Measurements from ENCODE around the gene NR3C2. TPM values are rescaled to one million over a fixed set of nuclear protein-coding genes. Genes with fewer than 3 reads are reported as not detected.

Gene NR3C2
- total RNA-seq, 1 experiment from 2014 or later = 1.6 TPM

DNA sequence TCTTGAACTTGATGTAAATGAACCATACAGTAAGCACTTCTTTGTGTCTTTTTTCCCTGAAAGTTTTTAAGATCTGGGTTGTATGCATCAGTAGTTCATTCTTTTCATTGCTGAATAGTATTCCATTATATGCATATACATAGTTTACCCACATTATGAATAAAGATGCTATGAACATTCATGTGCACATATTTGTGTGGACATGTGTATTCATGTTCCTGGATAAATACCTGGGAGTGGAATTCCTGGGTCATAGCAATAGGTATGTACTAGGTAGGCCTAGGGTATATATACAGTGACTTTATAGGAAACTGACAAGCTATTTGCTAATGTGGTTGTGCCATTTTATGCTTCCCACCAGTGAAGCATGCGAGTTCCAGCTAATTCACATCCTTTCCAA lies 215.9 kb downstream of the NR3C2 start:
- Histone ChIP-seq H3K27ac (ENCODE audit: low read depth, low read length, poor library complexity, severe bottlenecking) (no peak overlapping the region), H3K9me3 (ENCODE audit: low read depth, low read length, poor library complexity, severe bottlenecking) (no peaks in the 10 kb centered on the region), H3K4me1 (ENCODE audit: insufficient read depth, low read length, poor library complexity, severe bottlenecking) (no peaks in the 10 kb centered on the region), H3K4me3 (ENCODE audit: low read depth, low read length, poor library complexity, severe bottlenecking) (no peak overlapping the region), H3K36me3 (ENCODE audit: insufficient read depth, low read length, poor library complexity, severe bottlenecking) (no peaks in the 10 kb centered on the region), H3K27me3 (replicated peaks; ENCODE audit: insufficient read depth, low read depth, low read length, poor library complexity) (no peaks in the 10 kb centered on the region)
- BruUV-seq (replicated peaks) = no TSS peak
- CTCF ChIA-PET = no interaction called here
- intact Hi-C loops (cut with micrococcal nuclease; ENCODE audit: unreplicated experiment) = no loop called here
- no peak for DNase-seq (ENCODE audit: low spot score)
- TF ChIP-seq, protein P1, sequence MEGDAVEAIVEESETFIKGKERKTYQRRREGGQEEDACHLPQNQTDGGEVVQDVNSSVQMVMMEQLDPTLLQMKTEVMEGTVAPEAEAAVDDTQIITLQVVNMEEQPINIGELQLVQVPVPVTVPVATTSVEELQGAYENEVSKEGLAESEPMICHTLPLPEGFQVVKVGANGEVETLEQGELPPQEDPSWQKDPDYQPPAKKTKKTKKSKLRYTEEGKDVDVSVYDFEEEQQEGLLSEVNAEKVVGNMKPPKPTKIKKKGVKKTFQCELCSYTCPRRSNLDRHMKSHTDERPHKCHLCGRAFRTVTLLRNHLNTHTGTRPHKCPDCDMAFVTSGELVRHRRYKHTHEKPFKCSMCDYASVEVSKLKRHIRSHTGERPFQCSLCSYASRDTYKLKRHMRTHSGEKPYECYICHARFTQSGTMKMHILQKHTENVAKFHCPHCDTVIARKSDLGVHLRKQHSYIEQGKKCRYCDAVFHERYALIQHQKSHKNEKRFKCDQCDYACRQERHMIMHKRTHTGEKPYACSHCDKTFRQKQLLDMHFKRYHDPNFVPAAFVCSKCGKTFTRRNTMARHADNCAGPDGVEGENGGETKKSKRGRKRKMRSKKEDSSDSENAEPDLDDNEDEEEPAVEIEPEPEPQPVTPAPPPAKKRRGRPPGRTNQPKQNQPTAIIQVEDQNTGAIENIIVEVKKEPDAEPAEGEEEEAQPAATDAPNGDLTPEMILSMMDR (conservative IDR thresholded peaks at IDR 0.05; ENCODE audit: low read depth, low read length) = no peak
- TF ChIP-seq EZH2 (IDR thresholded peaks at IDR 0.05; ENCODE audit: borderline replicate concordance, low read depth, low read length, poor library complexity, severe bottlenecking) = no peak
- POLR2A ChIA-PET (ENCODE audit: low non-redundant PET) = no interaction called here

- no TSS peak for BruUV-seq (replicated peaks)
- intact Hi-C loops (cut with micrococcal nuclease; ENCODE audit: unreplicated experiment) = no loop called here
- CTCF ChIA-PET = no interaction called here
These were observed 216.6 kb downstream of the NR3C2 start for GRCh38 chr4:148225639-148226038.

DNA sequence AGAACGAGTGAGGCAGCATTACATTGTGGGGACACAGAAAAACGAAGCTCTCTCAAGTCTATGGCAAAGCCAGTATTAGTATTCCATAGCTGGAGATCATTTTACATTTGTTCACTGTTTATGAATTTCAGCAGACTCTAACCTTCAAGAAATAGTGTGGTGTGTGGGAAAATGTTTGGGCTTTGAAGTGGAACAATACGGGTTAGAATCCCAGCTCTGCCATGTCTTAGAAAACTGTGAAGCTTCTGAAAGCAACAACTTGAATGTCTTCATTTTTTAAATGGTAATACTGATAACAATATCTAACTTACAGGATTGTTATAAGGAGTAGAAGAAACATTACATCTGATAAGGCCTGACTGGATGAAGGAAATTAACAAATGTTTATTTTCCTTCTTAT lies 217.7 kb downstream of the NR3C2 start:
- H3K4me3 ChIP-seq (ENCODE audit: low read depth, low read length, poor library complexity, severe bottlenecking) = no peak overlapping the region
- H3K27me3 ChIP-seq (replicated peaks; ENCODE audit: insufficient read depth, low read depth, low read length, poor library complexity) = no peaks in the 10 kb centered on the region
- TF ChIP-seq EZH2 (IDR thresholded peaks at IDR 0.05; ENCODE audit: borderline replicate concordance, low read depth, low read length, poor library complexity, severe bottlenecking) = no peak
- TF ChIP-seq, protein P1 (conservative IDR thresholded peaks at IDR 0.05; ENCODE audit: low read depth, low read length) = no peak
- intact Hi-C loops (cut with micrococcal nuclease; ENCODE audit: unreplicated experiment) = no loop called here
- H3K36me3 ChIP-seq (ENCODE audit: insufficient read depth, low read length, poor library complexity, severe bottlenecking) = no peaks in the 10 kb centered on the region
- H3K9me3 ChIP-seq (ENCODE audit: low read depth, low read length, poor library complexity, severe bottlenecking) = no peaks in the 10 kb centered on the region
- no peak overlapping the region for H3K27ac ChIP-seq (ENCODE audit: low read depth, low read length, poor library complexity, severe bottlenecking)
- no peaks in the 10 kb centered on the region for H3K4me1 ChIP-seq (ENCODE audit: insufficient read depth, low read length, poor library complexity, severe bottlenecking)
- BruUV-seq (replicated peaks) = no TSS peak
- CTCF ChIA-PET = no interaction called here
- POLR2A ChIA-PET (ENCODE audit: low non-redundant PET) = no interaction called here
- no peak for DNase-seq (ENCODE audit: low spot score)

More at GRCh38 chr4:148225639-148226038, 216.6 kb downstream of the NR3C2 start:
- H3K27me3 ChIP-seq (replicated peaks; ENCODE audit: insufficient read depth, low read depth, low read length, poor library complexity) = no peaks in the 10 kb centered on the region
- H3K4me3 ChIP-seq (ENCODE audit: low read depth, low read length, poor library complexity, severe bottlenecking) = no peak overlapping the region
- H3K9me3 ChIP-seq (ENCODE audit: low read depth, low read length, poor library complexity, severe bottlenecking) = no peaks in the 10 kb centered on the region
- TF ChIP-seq, protein P1 (conservative IDR thresholded peaks at IDR 0.05; ENCODE audit: low read depth, low read length) = no peak
- TF ChIP-seq EZH2 (IDR thresholded peaks at IDR 0.05; ENCODE audit: borderline replicate concordance, low read depth, low read length, poor library complexity, severe bottlenecking) = no peak
- POLR2A ChIA-PET (ENCODE audit: low non-redundant PET) = no interaction called here
- H3K27ac ChIP-seq (ENCODE audit: low read depth, low read length, poor library complexity, severe bottlenecking) = no peak overlapping the region
- DNase-seq (ENCODE audit: low spot score) = no peak
- no peaks in the 10 kb centered on the region for H3K36me3 ChIP-seq (ENCODE audit: insufficient read depth, low read length, poor library complexity, severe bottlenecking)
- H3K4me1 ChIP-seq (ENCODE audit: insufficient read depth, low read length, poor library complexity, severe bottlenecking) = no peaks in the 10 kb centered on the region

Measured in A673 (cell line).